ENCODE results near the gene BANP. TPM values are rescaled to one million over a fixed set of nuclear protein-coding genes. Genes with fewer than 3 reads are reported as not detected.
"Not testable (repeated sequence)": the region's sequence is repeated elsewhere in the genome, so short reads cannot be mapped to it uniquely, and the experiment has no call there.

BANP gene
- total RNA-seq, 1 experiment from 2014 or later, result 24.2 TPM

DNA sequence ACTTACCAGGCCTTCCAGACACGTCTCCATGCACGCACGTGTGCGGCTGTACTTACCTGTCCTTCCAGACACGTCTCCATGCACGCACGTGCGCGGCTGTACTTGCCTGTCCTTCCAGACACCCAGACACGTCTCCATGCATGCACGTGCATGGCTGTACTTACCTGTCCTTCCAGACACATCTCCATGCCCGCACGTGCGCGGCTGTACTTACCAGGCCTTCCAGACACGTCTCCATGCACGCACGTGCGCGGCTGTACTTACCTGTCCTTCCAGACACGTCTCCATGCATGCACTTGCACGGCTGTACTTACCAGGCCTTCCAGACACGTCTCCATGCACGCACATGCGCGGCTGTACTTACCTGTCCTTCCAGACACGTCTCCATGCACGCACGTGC lies 47.8 kb downstream of the BANP start:
- H3K4me3 ChIP-seq (ENCODE audit: low read length); CTCF ChIA-PET; H3K79me2 ChIP-seq (ENCODE audit: low read length); H2AFZ ChIP-seq (ENCODE audit: low read length); DNase-seq; H3K4me2 ChIP-seq (ENCODE audit: low read length); H3K36me3 ChIP-seq (ENCODE audit: low read depth, low read length); POLR2A ChIA-PET (ENCODE audit: unreplicated experiment); H3K27ac ChIP-seq (ENCODE audit: low read length); H4K20me1 ChIP-seq (ENCODE audit: low read length); H3K9me3 ChIP-seq (ENCODE audit: low read length); H3K27me3 ChIP-seq (ENCODE audit: low read length); intact Hi-C loops (cut with micrococcal nuclease); ATAC-seq; H3K9me2 ChIP-seq (replicated peaks; ENCODE audit: low read length); H3K4me1 ChIP-seq (ENCODE audit: insufficient read depth, low read length); BruUV-seq (replicated peaks); H3F3A ChIP-seq (ENCODE audit: low read length, unreplicated experiment); H3K9ac ChIP-seq (ENCODE audit: low read length): not testable (repeated sequence)

DNA sequence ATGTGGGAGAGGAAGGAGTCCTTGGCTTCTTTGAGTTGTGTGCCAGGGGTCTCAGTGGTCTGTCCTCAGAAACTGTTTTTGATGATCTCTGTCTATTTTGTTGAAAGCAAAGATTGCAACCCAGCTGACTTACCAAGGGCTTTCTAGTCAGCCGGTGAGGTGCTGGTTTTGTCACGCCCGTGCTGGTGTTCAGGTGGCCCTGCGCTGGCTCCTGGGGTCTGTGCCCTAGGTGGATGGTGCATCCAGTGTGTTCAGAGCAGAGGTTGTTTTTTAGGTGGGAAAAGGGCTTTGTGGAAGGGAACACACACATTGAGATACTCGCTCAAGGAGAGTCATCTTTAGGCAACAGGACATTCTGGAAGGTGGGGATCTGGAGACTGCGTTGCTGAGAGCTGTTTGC lies 51.0 kb downstream of the BANP start:
- ATAC-seq, result no peak
- Histone ChIP-seq H3K9me2 (replicated peaks; ENCODE audit: low read length) (no peaks in the 10 kb centered on the region), H3K27ac (ENCODE audit: low read length) (no peak overlapping the region), H3K9ac (ENCODE audit: low read length) (no peak overlapping the region), H3K9me3 (ENCODE audit: low read length) (no peaks in the 10 kb centered on the region), H3K4me1 (ENCODE audit: insufficient read depth, low read length) (no peaks in the 10 kb centered on the region), H3F3A (ENCODE audit: low read length, unreplicated experiment) (no peaks in the 10 kb centered on the region), H4K20me1 (ENCODE audit: low read length) (no peaks in the 10 kb centered on the region), H2AFZ (ENCODE audit: low read length) (no peak overlapping the region), H3K27me3 (ENCODE audit: low read length) (no peaks in the 10 kb centered on the region), H3K4me3 (ENCODE audit: low read length) (no peak overlapping the region), H3K4me2 (ENCODE audit: low read length) (no peak overlapping the region), H3K36me3 (ENCODE audit: low read depth, low read length) (no peaks in the 10 kb centered on the region), H3K79me2 (ENCODE audit: low read length) (no peaks in the 10 kb centered on the region)
- TF ChIP-seq EZH2phosphoT487 (IDR thresholded peaks at IDR 0.05; ENCODE audit: borderline replicate concordance, low read length), result no peak
- TF ChIP-seq, protein P1, sequence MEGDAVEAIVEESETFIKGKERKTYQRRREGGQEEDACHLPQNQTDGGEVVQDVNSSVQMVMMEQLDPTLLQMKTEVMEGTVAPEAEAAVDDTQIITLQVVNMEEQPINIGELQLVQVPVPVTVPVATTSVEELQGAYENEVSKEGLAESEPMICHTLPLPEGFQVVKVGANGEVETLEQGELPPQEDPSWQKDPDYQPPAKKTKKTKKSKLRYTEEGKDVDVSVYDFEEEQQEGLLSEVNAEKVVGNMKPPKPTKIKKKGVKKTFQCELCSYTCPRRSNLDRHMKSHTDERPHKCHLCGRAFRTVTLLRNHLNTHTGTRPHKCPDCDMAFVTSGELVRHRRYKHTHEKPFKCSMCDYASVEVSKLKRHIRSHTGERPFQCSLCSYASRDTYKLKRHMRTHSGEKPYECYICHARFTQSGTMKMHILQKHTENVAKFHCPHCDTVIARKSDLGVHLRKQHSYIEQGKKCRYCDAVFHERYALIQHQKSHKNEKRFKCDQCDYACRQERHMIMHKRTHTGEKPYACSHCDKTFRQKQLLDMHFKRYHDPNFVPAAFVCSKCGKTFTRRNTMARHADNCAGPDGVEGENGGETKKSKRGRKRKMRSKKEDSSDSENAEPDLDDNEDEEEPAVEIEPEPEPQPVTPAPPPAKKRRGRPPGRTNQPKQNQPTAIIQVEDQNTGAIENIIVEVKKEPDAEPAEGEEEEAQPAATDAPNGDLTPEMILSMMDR (conservative IDR thresholded peaks at IDR 0.05; ENCODE audit: low read depth, low read length), result no peak
- TF ChIP-seq EZH2 (IDR thresholded peaks at IDR 0.05; ENCODE audit: low read length, unreplicated experiment), result no peak
- CTCF ChIA-PET, result no interaction called here
- DNase-seq, result no peak
- intact Hi-C loops (cut with micrococcal nuclease), result no loop called here
- no TSS peak for BruUV-seq (replicated peaks)
- POLR2A ChIA-PET (ENCODE audit: unreplicated experiment), result no interaction called here

DNA sequence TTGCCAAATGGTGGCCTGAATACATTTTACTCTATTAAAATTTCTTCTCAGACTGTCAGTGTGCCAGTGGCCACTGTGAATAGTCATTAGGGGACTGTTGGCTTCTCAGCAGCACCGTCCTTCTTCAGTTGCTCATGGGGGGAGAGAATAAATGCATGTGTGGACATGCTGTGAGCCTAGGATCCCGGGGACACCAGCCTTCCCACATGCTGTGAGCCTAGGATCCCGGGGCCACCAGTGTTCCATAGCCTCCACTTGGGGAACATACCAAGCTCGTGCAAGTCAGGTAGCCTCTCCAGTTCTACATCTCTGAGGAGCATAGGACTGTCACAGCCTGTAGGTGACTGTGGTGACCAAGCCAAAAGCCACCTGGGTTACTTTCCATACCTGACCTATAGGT lies 51.5 kb downstream of the BANP start:
- ChIA-PET POLR2A (ENCODE audit: unreplicated experiment) (no interaction called here), CTCF (no interaction called here)
- TF ChIP-seq, protein P1 (conservative IDR thresholded peaks at IDR 0.05; ENCODE audit: low read depth, low read length), result no peak
- TF ChIP-seq EZH2 (IDR thresholded peaks at IDR 0.05; ENCODE audit: low read length, unreplicated experiment) (no peak), EZH2phosphoT487 (IDR thresholded peaks at IDR 0.05; ENCODE audit: borderline replicate concordance, low read length) (no peak)
- no peaks in the 10 kb centered on the region for H3K9me2 ChIP-seq (replicated peaks; ENCODE audit: low read length)
- no peak overlapping the region for H2AFZ ChIP-seq (ENCODE audit: low read length)
- H3K27me3 ChIP-seq (ENCODE audit: low read length), result no peaks in the 10 kb centered on the region
- intact Hi-C loops (cut with micrococcal nuclease), result no loop called here
- no peak overlapping the region for H3K4me3 ChIP-seq (ENCODE audit: low read length)
- H3K9ac ChIP-seq (ENCODE audit: low read length), result no peak overlapping the region
- no peaks in the 10 kb centered on the region for H3F3A ChIP-seq (ENCODE audit: low read length, unreplicated experiment)
- H4K20me1 ChIP-seq (ENCODE audit: low read length), result no peaks in the 10 kb centered on the region
- no peaks in the 10 kb centered on the region for H3K9me3 ChIP-seq (ENCODE audit: low read length)
- H3K4me2 ChIP-seq (ENCODE audit: low read length), result no peak overlapping the region
- ATAC-seq (no peak), DNase-seq (no peak)
- H3K36me3 ChIP-seq (ENCODE audit: low read depth, low read length), result no peaks in the 10 kb centered on the region
- no peaks in the 10 kb centered on the region for H3K79me2 ChIP-seq (ENCODE audit: low read length)
- no peak overlapping the region for H3K27ac ChIP-seq (ENCODE audit: low read length)
- no peaks in the 10 kb centered on the region for H3K4me1 ChIP-seq (ENCODE audit: insufficient read depth, low read length)
- no TSS peak for BruUV-seq (replicated peaks)

All from PC-3 (cell line).